Measurements from ENCODE around the gene CST4.

DNA sequence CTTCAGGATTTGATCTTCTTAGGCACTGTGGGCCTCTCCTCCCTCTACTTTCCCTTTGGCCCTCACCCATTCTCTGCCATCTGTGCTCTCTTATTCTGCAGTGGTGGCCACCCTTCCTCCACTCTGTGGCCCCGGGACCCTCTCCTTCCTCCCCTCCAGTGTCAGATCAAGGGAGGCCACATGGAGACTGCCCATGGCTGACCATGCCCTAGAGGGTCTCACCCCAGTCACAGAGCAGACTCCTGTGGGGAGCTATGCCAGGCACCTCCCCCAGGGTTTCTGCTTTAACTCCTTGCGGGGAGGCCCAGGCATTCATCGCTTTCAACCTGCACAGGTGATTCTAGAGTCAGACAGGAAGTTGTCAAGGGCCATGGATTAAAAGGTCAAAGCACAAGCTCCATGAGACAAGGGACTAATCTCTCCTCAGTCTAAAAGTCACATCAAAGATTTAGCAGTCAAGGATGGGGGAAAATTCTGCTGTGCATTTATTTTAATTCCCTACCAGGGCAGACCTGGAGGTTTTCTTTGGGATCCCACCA, 35.4 kb downstream of the CST4 start:
- TF ChIP-seq, protein P1, sequence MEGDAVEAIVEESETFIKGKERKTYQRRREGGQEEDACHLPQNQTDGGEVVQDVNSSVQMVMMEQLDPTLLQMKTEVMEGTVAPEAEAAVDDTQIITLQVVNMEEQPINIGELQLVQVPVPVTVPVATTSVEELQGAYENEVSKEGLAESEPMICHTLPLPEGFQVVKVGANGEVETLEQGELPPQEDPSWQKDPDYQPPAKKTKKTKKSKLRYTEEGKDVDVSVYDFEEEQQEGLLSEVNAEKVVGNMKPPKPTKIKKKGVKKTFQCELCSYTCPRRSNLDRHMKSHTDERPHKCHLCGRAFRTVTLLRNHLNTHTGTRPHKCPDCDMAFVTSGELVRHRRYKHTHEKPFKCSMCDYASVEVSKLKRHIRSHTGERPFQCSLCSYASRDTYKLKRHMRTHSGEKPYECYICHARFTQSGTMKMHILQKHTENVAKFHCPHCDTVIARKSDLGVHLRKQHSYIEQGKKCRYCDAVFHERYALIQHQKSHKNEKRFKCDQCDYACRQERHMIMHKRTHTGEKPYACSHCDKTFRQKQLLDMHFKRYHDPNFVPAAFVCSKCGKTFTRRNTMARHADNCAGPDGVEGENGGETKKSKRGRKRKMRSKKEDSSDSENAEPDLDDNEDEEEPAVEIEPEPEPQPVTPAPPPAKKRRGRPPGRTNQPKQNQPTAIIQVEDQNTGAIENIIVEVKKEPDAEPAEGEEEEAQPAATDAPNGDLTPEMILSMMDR (IDR thresholded peaks at IDR 0.05; ENCODE audit: low read depth, low read length, poor library complexity, severe bottlenecking): no peak
- TF ChIP-seq EZH2phosphoT487 (IDR thresholded peaks at IDR 0.05; ENCODE audit: borderline replicate concordance, low read length): no peak
